Activated naive CD8-positive, alpha-beta T cell treated with anti-CD3 and anti-CD28 coated beads, Interleukin-2, amount 10 ng/mL, durations not matched to agents 7 days and 5 days (primary cell): ENCODE data around the gene CTNNA3. TPM values are rescaled to one million over a fixed set of nuclear protein-coding genes. Genes with fewer than 3 reads are reported as not detected.

Source experiments
- ATAC-seq: fragments of 150-1000 bp; cut with Tn5 transposase; one replicate; pipeline ENCODE4 v1.10.0; 2021; ENCODE audit warnings: low read depth, moderate library complexity
- POLR2A ChIA-PET: fragments of 350-600 bp; sonication (Branson Sonifier 250); formaldehyde crosslinking; loops from one replicate; lab custom pipeline; 2021; ENCODE audit warnings: antibody characterized with exemption; lab: Charles Lee
- DNase-seq: peaks from one replicate; pipeline ENCODE4 v3.0.0; 2021
- H3K27ac Mint-ChIP-seq: one replicate; pipeline ENCODE4 v1.8.0; 2022; ENCODE audit warnings: mild to moderate bottlenecking, mixed read lengths
- H3K27me3 Mint-ChIP-seq: one replicate; pipeline ENCODE4 v1.8.0; 2022; ENCODE audit warnings: mild to moderate bottlenecking, moderate library complexity, mixed read lengths
- H3K36me3 Mint-ChIP-seq: one replicate; pipeline ENCODE4 v1.8.0; 2021; ENCODE audit warnings: mild to moderate bottlenecking, mixed read lengths
- H3K4me1 Mint-ChIP-seq: one replicate; pipeline ENCODE4 v1.8.0; 2021; ENCODE audit warnings: mixed read lengths
- H3K4me3 Mint-ChIP-seq: one replicate; pipeline ENCODE4 v1.8.0; 2022; ENCODE audit warnings: mild to moderate bottlenecking, moderate library complexity, mixed read lengths
- H3K9me3 Mint-ChIP-seq: one replicate; pipeline ENCODE4 v1.8.0; 2021; ENCODE audit warnings: mixed read lengths
- total RNA-seq, 2 experiments: library from RNA; stranded (reverse); gene quantifications; one replicate each; pipeline ENCODE4 v1.2.3, GENCODE V29; 2021

CTNNA3 gene
- total RNA-seq, 2 experiments from 2014 or later: 2.4 to 3.6 TPM

- no peaks in the 10 kb centered on the region for H3K36me3 Mint-ChIP-seq
- peaks cover 6% of the 10 kb centered on the region for H3K9me3 Mint-ChIP-seq
- DNase-seq: no peak
- no peak overlapping the region for H3K4me3 Mint-ChIP-seq
- H3K27ac Mint-ChIP-seq: no peak overlapping the region
- POLR2A ChIA-PET: no interaction called here
- no peak for ATAC-seq
- no peaks in the 10 kb centered on the region for H3K27me3 Mint-ChIP-seq
- H3K4me1 Mint-ChIP-seq: no peaks in the 10 kb centered on the region
Measured at GRCh38 chr10:66538371-66538770, 1157.6 kb downstream of the CTNNA3 start.

GRCh38 chr10:66537186-66537585 is 1158.8 kb downstream of the CTNNA3 start:
- no peaks in the 10 kb centered on the region for H3K4me1 Mint-ChIP-seq
- H3K36me3 Mint-ChIP-seq: no peaks in the 10 kb centered on the region
- POLR2A ChIA-PET: no interaction called here
- H3K27ac Mint-ChIP-seq: no peak overlapping the region
- peaks cover 6% of the 10 kb centered on the region for H3K9me3 Mint-ChIP-seq
- no peak for ATAC-seq
- DNase-seq: no peak
- no peak overlapping the region for H3K4me3 Mint-ChIP-seq
- H3K27me3 Mint-ChIP-seq: no peaks in the 10 kb centered on the region

DNA sequence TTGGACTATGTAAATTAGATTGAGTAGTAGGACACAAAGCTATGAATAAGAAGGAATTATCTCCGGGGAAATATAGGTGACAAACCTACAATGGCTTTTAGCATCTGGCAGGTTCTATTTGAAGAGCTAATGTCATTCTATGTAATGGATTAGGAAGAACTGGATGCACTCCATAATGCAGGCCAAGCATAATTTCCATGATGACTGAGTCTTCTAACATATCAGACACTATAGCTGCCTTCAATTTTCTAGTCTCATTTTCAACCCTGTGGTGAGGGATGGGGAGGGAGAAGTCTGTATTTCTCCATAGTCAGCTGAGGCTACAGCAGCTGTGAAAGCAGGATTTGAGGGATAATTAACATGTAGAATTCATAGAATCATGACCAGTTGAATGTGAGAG is 1160.6 kb downstream of the CTNNA3 start:
- Mint-ChIP-seq H3K27me3 (no peaks in the 10 kb centered on the region), H3K27ac (no peak overlapping the region), H3K9me3 (peaks cover 9% of the 10 kb centered on the region), H3K4me3 (no peak overlapping the region), H3K4me1 (no peaks in the 10 kb centered on the region), H3K36me3 (no peaks in the 10 kb centered on the region)
- DNase-seq (no peak), ATAC-seq (no peak)
- POLR2A ChIA-PET: no interaction called here

GRCh38 chr10:66534866-66535265 is 1161.1 kb downstream of the CTNNA3 start:
- no peaks in the 10 kb centered on the region for H3K4me1 Mint-ChIP-seq
- DNase-seq (no peak), ATAC-seq (no peak)
- no peak overlapping the region for H3K4me3 Mint-ChIP-seq
- no peak overlapping the region for H3K27ac Mint-ChIP-seq
- H3K27me3 Mint-ChIP-seq: no peaks in the 10 kb centered on the region
- peaks cover 10% of the 10 kb centered on the region for H3K9me3 Mint-ChIP-seq
- no peaks in the 10 kb centered on the region for H3K36me3 Mint-ChIP-seq
- POLR2A ChIA-PET: no interaction called here

- no peaks in the 10 kb centered on the region for H3K36me3 Mint-ChIP-seq
- ATAC-seq: no peak
- no peak overlapping the region for H3K4me3 Mint-ChIP-seq
- no peaks in the 10 kb centered on the region for H3K9me3 Mint-ChIP-seq
- H3K4me1 Mint-ChIP-seq: no peaks in the 10 kb centered on the region
- POLR2A ChIA-PET: no interaction called here
- no peak overlapping the region for H3K27ac Mint-ChIP-seq
- H3K27me3 Mint-ChIP-seq: no peaks in the 10 kb centered on the region
- DNase-seq: no peak
Measured at GRCh38 chr10:66521506-66521905, 1174.5 kb downstream of the CTNNA3 start.

- Mint-ChIP-seq H3K4me3 (no peak overlapping the region), H3K36me3 (no peaks in the 10 kb centered on the region), H3K9me3 (no peaks in the 10 kb centered on the region), H3K27ac (no peak overlapping the region), H3K4me1 (no peaks in the 10 kb centered on the region), H3K27me3 (no peaks in the 10 kb centered on the region)
- ATAC-seq: no peak
- POLR2A ChIA-PET: no interaction called here
- no peak for DNase-seq
Measured at GRCh38 chr10:66519616-66520015, 1176.4 kb downstream of the CTNNA3 start.

DNA sequence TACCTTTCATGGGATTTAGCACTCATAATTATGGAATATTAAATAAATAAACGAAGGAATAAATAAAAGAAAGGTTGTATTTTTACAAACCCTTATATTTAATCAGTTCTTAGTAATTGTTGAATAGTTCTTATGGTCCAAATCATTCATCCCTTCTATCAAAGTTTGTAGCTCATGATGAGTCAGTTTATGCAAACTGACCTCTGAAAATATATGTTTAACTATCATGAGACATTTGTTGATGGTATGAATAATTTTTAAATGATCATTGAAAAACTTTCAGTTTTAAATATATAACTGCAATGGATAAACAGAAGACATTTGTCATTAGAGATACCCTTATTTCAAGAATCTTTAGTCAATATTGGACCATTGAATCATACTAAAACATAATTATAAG is 1181.3 kb downstream of the CTNNA3 start:
- H3K9me3 Mint-ChIP-seq: peaks cover 1% of the 10 kb centered on the region
- no peaks in the 10 kb centered on the region for H3K27me3 Mint-ChIP-seq
- H3K4me3 Mint-ChIP-seq: no peak overlapping the region
- POLR2A ChIA-PET: no interaction called here
- no peak overlapping the region for H3K27ac Mint-ChIP-seq
- no peaks in the 10 kb centered on the region for H3K36me3 Mint-ChIP-seq
- H3K4me1 Mint-ChIP-seq: no peaks in the 10 kb centered on the region
- ATAC-seq: no peak
- no peak for DNase-seq

GRCh38 chr10:66513504-66513903 is 1182.5 kb downstream of the CTNNA3 start:
- Mint-ChIP-seq H3K4me1 (no peaks in the 10 kb centered on the region), H3K27ac (no peak overlapping the region), H3K36me3 (no peaks in the 10 kb centered on the region), H3K4me3 (no peak overlapping the region), H3K27me3 (no peaks in the 10 kb centered on the region), H3K9me3 (peaks cover 1% of the 10 kb centered on the region)
- no peak for ATAC-seq
- DNase-seq: no peak
- POLR2A ChIA-PET: no interaction called here

GRCh38 chr10:66505003-66505657 is 1190.9 kb downstream of the CTNNA3 start:
- Mint-ChIP-seq H3K4me3 (no peak overlapping the region), H3K36me3 (no peaks in the 10 kb centered on the region), H3K27me3 (no peaks in the 10 kb centered on the region), H3K27ac (no peak overlapping the region), H3K9me3 (peaks cover 2% of the 10 kb centered on the region), H3K4me1 (no peaks in the 10 kb centered on the region)
- DNase-seq (no peak), ATAC-seq (no peak)
- POLR2A ChIA-PET: no interaction called here

- no peaks in the 10 kb centered on the region for H3K27me3 Mint-ChIP-seq
- ATAC-seq: no peak
- H3K36me3 Mint-ChIP-seq: no peaks in the 10 kb centered on the region
- no peaks in the 10 kb centered on the region for H3K4me1 Mint-ChIP-seq
- no peak overlapping the region for H3K4me3 Mint-ChIP-seq
- DNase-seq: no peak
- POLR2A ChIA-PET: no interaction called here
- H3K27ac Mint-ChIP-seq: no peak overlapping the region
- H3K9me3 Mint-ChIP-seq: no peaks in the 10 kb centered on the region
Measured at GRCh38 chr10:66501356-66501755, 1194.6 kb downstream of the CTNNA3 start.

DNA sequence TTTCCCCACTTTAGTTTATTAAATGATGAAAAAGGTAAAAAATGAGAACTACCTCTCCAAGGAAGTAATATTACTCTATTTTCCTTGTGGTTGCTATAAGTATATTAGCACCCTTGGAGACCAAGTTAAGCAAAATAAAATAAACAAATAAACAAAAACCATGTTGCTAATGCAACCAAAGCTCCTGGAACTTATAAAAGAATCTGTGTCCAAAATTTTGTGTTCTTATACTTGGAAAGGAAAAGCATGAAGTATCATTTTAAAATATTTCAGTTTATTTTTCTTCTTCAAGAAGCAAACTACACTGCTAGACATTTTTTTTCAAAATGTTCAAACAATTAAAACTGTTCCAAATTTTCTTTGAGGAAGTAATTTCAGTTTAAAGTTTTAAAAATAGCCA is 1212.0 kb downstream of the CTNNA3 start:
- no peak for ATAC-seq
- POLR2A ChIA-PET: no interaction called here
- Mint-ChIP-seq H3K36me3 (no peaks in the 10 kb centered on the region), H3K27ac (no peak overlapping the region), H3K4me3 (no peak overlapping the region), H3K27me3 (no peaks in the 10 kb centered on the region), H3K4me1 (no peaks in the 10 kb centered on the region), H3K9me3 (peaks cover 4% of the 10 kb centered on the region)
- no peak for DNase-seq

DNA sequence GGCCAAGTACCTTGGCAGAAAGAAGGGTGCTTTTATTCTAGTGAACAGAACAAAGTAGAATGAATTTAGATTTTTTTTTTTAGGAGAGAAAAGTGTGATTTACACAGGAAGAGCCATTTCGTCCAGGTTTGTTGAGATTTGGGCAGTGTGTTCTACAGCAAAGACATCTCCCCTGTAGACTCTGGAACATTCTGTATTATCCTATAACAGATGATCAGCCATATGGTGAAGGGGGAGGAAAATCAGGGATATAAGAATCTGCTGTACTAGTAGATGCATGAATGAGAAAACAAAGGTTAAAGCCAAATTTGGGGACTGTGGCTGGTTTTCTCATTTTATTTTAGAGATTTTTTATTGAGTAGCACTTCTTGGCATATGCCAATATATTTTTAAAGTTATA is 1223.8 kb downstream of the CTNNA3 start:
- H3K36me3 Mint-ChIP-seq: no peaks in the 10 kb centered on the region
- no peak for DNase-seq
- peaks cover 1% of the 10 kb centered on the region for H3K9me3 Mint-ChIP-seq
- ATAC-seq: no peak
- H3K27me3 Mint-ChIP-seq: no peaks in the 10 kb centered on the region
- no peaks in the 10 kb centered on the region for H3K4me1 Mint-ChIP-seq
- POLR2A ChIA-PET: no interaction called here
- no peak overlapping the region for H3K4me3 Mint-ChIP-seq
- H3K27ac Mint-ChIP-seq: no peak overlapping the region

DNA sequence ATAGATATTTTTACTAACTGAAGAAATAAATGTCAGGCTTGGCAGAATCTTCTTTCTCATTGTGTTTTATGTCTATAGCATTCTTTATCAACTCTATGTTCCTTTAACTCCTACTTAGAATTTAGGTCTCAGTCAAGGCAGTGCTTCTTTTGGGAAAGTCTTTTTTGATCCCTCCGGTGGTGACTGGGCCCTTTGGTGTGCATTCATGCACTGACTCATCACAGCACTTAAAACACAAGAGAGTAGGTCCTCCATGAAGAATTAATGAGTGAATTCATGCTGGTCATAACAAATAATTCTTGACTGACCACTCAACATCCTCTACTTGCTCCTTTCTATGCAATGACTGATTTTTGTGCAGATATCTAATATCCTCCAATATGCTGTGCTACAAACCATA is 1229.0 kb downstream of the CTNNA3 start:
- DNase-seq (no peak), ATAC-seq (no peak)
- Mint-ChIP-seq H3K27ac (no peak overlapping the region), H3K27me3 (no peaks in the 10 kb centered on the region), H3K4me1 (no peaks in the 10 kb centered on the region), H3K36me3 (no peaks in the 10 kb centered on the region), H3K9me3 (peaks cover 1% of the 10 kb centered on the region), H3K4me3 (no peak overlapping the region)
- POLR2A ChIA-PET: no interaction called here

DNA sequence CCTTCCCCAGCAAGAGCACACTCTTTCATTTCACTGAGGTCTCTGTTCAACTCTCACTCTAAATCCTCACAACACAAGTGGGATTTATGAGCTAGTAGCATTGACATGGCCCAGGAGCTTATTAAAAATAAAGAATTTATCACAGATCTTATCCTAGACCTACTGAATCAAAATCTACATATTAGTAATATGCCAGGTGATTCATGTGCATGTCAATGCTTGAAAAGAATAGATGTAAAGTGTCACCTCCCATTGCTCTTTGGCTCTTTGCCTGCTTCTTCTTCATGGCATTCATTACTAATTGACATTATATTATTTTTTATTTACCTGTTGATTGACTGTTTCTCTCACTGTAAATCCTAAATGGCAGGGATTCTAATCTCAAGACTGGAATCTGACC is 1229.4 kb downstream of the CTNNA3 start:
- no peaks in the 10 kb centered on the region for H3K27me3 Mint-ChIP-seq
- no peak overlapping the region for H3K4me3 Mint-ChIP-seq
- no peaks in the 10 kb centered on the region for H3K36me3 Mint-ChIP-seq
- DNase-seq (no peak), ATAC-seq (no peak)
- POLR2A ChIA-PET: no interaction called here
- no peaks in the 10 kb centered on the region for H3K4me1 Mint-ChIP-seq
- H3K9me3 Mint-ChIP-seq: peaks cover under 1% of the 10 kb centered on the region
- no peak overlapping the region for H3K27ac Mint-ChIP-seq

DNA sequence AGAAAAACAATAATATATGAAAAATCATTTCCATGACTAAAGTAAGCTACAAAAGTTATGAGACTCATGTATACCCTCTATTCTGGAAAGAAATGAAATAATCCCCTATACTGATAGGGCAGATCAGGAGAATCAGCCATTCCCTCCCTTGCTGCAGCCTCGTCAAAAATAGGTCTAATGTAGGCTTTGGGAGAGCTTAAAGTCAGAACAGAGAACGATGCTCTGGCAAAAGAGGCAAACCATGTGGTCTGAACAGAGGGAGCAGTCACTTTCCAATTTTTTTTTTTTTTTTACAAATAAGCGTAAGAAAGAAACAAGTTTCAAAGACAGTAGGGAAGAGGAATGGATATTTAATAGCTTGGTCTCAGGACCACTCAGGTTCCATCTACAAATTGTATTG is 1232.4 kb downstream of the CTNNA3 start:
- DNase-seq (no peak), ATAC-seq (no peak)
- Mint-ChIP-seq H3K4me1 (no peaks in the 10 kb centered on the region), H3K27me3 (no peaks in the 10 kb centered on the region), H3K9me3 (peaks cover 4% of the 10 kb centered on the region), H3K27ac (no peak overlapping the region), H3K36me3 (no peaks in the 10 kb centered on the region), H3K4me3 (no peak overlapping the region)
- POLR2A ChIA-PET: no interaction called here
